Measurements from ENCODE around the gene CDCA4.
"Not testable (repeated sequence)": the region's sequence is repeated elsewhere in the genome, so short reads cannot be mapped to it uniquely, and the experiment has no call there.

CDCA4 gene

GRCh38 chr14:105039458-105040205 is 18.7 kb upstream of the CDCA4 start:
- in situ Hi-C loops (cut with MboI; ENCODE audit: low sequenced_read_pairs), result no loop called here

GRCh38 chr14:105035616-105036015 is 14.7 kb upstream of the CDCA4 start:
- in situ Hi-C loops (cut with MboI; ENCODE audit: low sequenced_read_pairs), result not testable (repeated sequence)

- in situ Hi-C loops (cut with MboI; ENCODE audit: low sequenced_read_pairs), result no loop called here
Measured at GRCh38 chr14:105034315-105035039, 13.6 kb upstream of the CDCA4 start.

- in situ Hi-C loops (cut with MboI; ENCODE audit: low sequenced_read_pairs), result not testable (repeated sequence)
Measured at GRCh38 chr14:105033412-105033900, 12.6 kb upstream of the CDCA4 start.

GRCh38 chr14:105032451-105032901 is 11.6 kb upstream of the CDCA4 start:
- in situ Hi-C loops (cut with MboI; ENCODE audit: low sequenced_read_pairs), result not testable (repeated sequence)

- in situ Hi-C loops (cut with MboI; ENCODE audit: low sequenced_read_pairs), result no loop called here
Measured at GRCh38 chr14:105030836-105031396, 10.0 kb upstream of the CDCA4 start.

- in situ Hi-C loops (cut with MboI; ENCODE audit: low sequenced_read_pairs), result no loop called here
Measured at GRCh38 chr14:105030194-105030593, 9.3 kb upstream of the CDCA4 start.

GRCh38 chr14:105029402-105029801 is 8.5 kb upstream of the CDCA4 start:
- in situ Hi-C loops (cut with MboI; ENCODE audit: low sequenced_read_pairs), result no loop called here

- in situ Hi-C loops (cut with MboI; ENCODE audit: low sequenced_read_pairs), result no loop called here
Measured at GRCh38 chr14:105028251-105028927, 7.5 kb upstream of the CDCA4 start.

- in situ Hi-C loops (cut with MboI; ENCODE audit: low sequenced_read_pairs), result not testable (repeated sequence)
Measured at GRCh38 chr14:105027718-105028117, 6.8 kb upstream of the CDCA4 start.

- in situ Hi-C loops (cut with MboI; ENCODE audit: low sequenced_read_pairs), result no loop called here
Measured at GRCh38 chr14:105026802-105027563, 6.1 kb upstream of the CDCA4 start.

GRCh38 chr14:105026033-105026785 is 5.3 kb upstream of the CDCA4 start:
- in situ Hi-C loops (cut with MboI; ENCODE audit: low sequenced_read_pairs), result no loop called here

GRCh38 chr14:105025429-105025828 is 4.5 kb upstream of the CDCA4 start:
- in situ Hi-C loops (cut with MboI; ENCODE audit: low sequenced_read_pairs), result no loop called here

- in situ Hi-C loops (cut with MboI; ENCODE audit: low sequenced_read_pairs), result no loop called here
Measured at GRCh38 chr14:105023791-105024480, 3.1 kb upstream of the CDCA4 start.

- in situ Hi-C loops (cut with MboI; ENCODE audit: low sequenced_read_pairs), result no loop called here
Measured at GRCh38 chr14:105023144-105023543, 2.3 kb upstream of the CDCA4 start.

GRCh38 chr14:105022276-105022670 is 1.4 kb upstream of the CDCA4 start:
- in situ Hi-C loops (cut with MboI; ENCODE audit: low sequenced_read_pairs), result no loop called here

- in situ Hi-C loops (cut with MboI; ENCODE audit: low sequenced_read_pairs), result no loop called here
Measured at GRCh38 chr14:105021656-105022275, 883 bp upstream of the CDCA4 start.

- in situ Hi-C loops (cut with MboI; ENCODE audit: low sequenced_read_pairs), result no loop called here
Measured at GRCh38 chr14:105019861-105020814, 745 bp downstream of the CDCA4 start.

All from HL-60/S4 (cell line).